Neural crest cell (in vitro differentiated cells): ENCODE results near the gene PTGES3. TPM values are rescaled to one million over a fixed set of nuclear protein-coding genes. Genes with fewer than 3 reads are reported as not detected.

Experiments used
- DNase-seq: peaks from one replicate; pipeline ENCODE4 v3.0.0; 2021; ENCODE audit warnings: low read depth, mixed read lengths, low spot score
- H3K27ac Mint-ChIP-seq: one replicate; pipeline ENCODE4 v1.8.0; 2021; ENCODE audit warnings: mild to moderate bottlenecking, mixed read lengths; ENCODE audit not compliant: unreplicated experiment
- H3K27me3 Mint-ChIP-seq: 2 replicates; pipeline ENCODE4 v1.8.0; 2021; ENCODE audit warnings: low read depth, mild to moderate bottlenecking, mixed read lengths
- H3K36me3 Mint-ChIP-seq: 2 replicates; pipeline ENCODE4 v1.8.0; 2021; ENCODE audit warnings: low read depth, mild to moderate bottlenecking, mixed read lengths
- H3K4me1 Mint-ChIP-seq: 2 replicates; pipeline ENCODE4 v1.8.0; 2021; ENCODE audit warnings: mixed read lengths
- H3K4me3 Mint-ChIP-seq: one replicate; pipeline ENCODE4 v1.8.0; 2021; ENCODE audit warnings: mild to moderate bottlenecking, mixed read lengths
- H3K9me3 Mint-ChIP-seq: 2 replicates; pipeline ENCODE4 v1.8.0; 2021; ENCODE audit warnings: mixed read lengths
- CTCF ChIP-seq: fragments of 200-600 bp; sonication (generic); conservative IDR thresholded peaks from 2 replicates; pipeline ENCODE4 v1.5.0; 2021; ENCODE audit warnings: antibody characterized with exemption, mild to moderate bottlenecking
- total RNA-seq: library from RNA; stranded (reverse); gene quantifications from 2 replicates; pipeline ENCODE4 v1.2.1, GENCODE V29; 2021

PTGES3 gene
- total RNA-seq, 1 donor from 2014 or later: 282 TPM

GRCh38 chr12:56687223-56688128 is 608 bp downstream of the PTGES3 start:
- no peak for DNase-seq
- Mint-ChIP-seq H3K4me1 (peaks cover 32% of the 10 kb centered on the region), H3K4me3 (peak overlapping the region; percentile 100), H3K27ac (peak overlapping the region; percentile 99), H3K9me3 (no peaks in the 10 kb centered on the region), H3K27me3 (peaks cover 2% of the 10 kb centered on the region), H3K36me3 (peaks cover 19% of the 10 kb centered on the region)
- no peak for TF ChIP-seq CTCF

DNA sequence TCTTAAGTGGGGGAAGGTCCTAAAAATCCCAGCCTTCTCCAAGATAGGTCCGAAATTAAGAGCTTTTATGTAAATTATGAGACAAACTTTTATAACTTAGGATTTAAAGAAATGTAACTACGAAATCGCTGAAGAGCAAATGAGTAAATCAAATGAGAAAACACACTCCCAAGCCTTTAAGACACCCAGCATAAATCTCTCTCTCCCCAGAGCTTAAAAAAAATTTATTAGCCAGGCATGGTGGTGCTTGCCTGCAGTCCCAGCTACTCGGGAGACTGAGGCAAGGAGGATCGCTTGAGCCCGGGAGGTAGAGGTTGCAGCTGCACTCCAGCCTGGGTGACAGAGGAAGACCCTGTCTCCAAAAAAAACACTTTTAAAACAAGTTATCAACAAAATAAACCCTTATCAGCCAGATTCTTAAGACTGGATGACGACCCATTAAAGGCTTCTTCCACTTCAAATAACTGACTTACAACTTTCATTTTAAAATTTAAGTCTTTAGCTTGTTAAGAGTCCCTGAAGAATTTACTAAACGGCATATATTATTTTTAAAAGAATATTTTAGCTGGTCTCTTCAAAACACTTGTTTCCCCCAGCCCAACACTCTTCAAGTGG is 3.2 kb downstream of the PTGES3 start:
- no peak for TF ChIP-seq CTCF
- peaks cover 2% of the 10 kb centered on the region for H3K27me3 Mint-ChIP-seq
- no peaks in the 10 kb centered on the region for H3K9me3 Mint-ChIP-seq
- H3K4me3 Mint-ChIP-seq: peak overlapping the region; percentile 100
- no peak for DNase-seq
- H3K4me1 Mint-ChIP-seq: peaks cover 37% of the 10 kb centered on the region
- H3K36me3 Mint-ChIP-seq: peaks cover 25% of the 10 kb centered on the region
- H3K27ac Mint-ChIP-seq: no peak overlapping the region

DNA sequence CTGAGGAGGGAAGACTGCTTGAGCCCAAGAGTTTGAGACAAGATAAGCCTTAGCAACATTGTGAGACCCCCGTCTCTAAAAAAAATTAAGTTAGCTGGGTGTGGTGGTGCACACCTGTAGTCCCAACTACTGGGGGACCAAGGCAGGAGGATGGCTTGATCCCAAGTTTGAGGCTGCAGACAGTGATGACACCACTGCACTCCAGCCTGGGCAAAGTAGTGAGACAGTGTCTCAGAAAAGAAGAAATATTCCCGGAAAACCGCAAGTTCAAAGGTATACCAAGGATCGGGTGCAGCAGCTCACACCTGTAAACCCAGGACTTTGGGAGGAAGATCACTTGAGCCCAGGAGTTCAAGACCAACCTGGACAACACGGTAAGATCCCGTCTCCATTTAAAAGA is 5.8 kb downstream of the PTGES3 start:
- no peak for TF ChIP-seq CTCF
- peaks cover 25% of the 10 kb centered on the region for H3K36me3 Mint-ChIP-seq
- peaks cover 39% of the 10 kb centered on the region for H3K4me1 Mint-ChIP-seq
- DNase-seq: no peak
- H3K27me3 Mint-ChIP-seq: no peaks in the 10 kb centered on the region
- H3K27ac Mint-ChIP-seq: no peak overlapping the region
- H3K9me3 Mint-ChIP-seq: no peaks in the 10 kb centered on the region
- peak overlapping the region; percentile 57 for H3K4me3 Mint-ChIP-seq

GRCh38 chr12:56679883-56680575 is 8.1 kb downstream of the PTGES3 start:
- Mint-ChIP-seq H3K27me3 (no peaks in the 10 kb centered on the region), H3K27ac (no peak overlapping the region), H3K4me1 (peaks cover 36% of the 10 kb centered on the region), H3K4me3 (peak overlapping the region; percentile 12), H3K36me3 (peaks cover 18% of the 10 kb centered on the region), H3K9me3 (no peaks in the 10 kb centered on the region)
- DNase-seq: no peak
- TF ChIP-seq CTCF: no peak

- DNase-seq: no peak
- Mint-ChIP-seq H3K36me3 (peaks cover 6% of the 10 kb centered on the region), H3K27me3 (no peaks in the 10 kb centered on the region), H3K9me3 (no peaks in the 10 kb centered on the region), H3K4me3 (peak overlapping the region; percentile 71), H3K27ac (no peak overlapping the region), H3K4me1 (peaks cover 27% of the 10 kb centered on the region)
- no peak for TF ChIP-seq CTCF
Observed at GRCh38 chr12:56678852-56679251, 9.2 kb downstream of the PTGES3 start.
